Activated CD4-positive, alpha-beta T cell treated with anti-CD3 and anti-CD28 coated beads, Interleukin-2, Interleukin-6, amounts not matched to agents 100 ng/mL and 50 ng/mL, durations not matched to agents 16 hours and 8 hours (primary cell): ENCODE data around the gene RUBCNL.
"Not testable (repeated sequence)": the region's sequence is repeated elsewhere in the genome, so short reads cannot be mapped to it uniquely, and the experiment has no call there.

ENCODE experiments used
- DNase-seq: peaks from one replicate; pipeline ENCODE4 v3.0.0-alpha.2; 2020

Gene RUBCNL

GRCh38 chr13:46387064-46387851, at the start of gene RUBCNL:
Gene RUBCNL, minus strand, starts transcription at chr13:46387252. Its CDS starts 14,777 bp downstream, at chr13:46372475.
- DNase-seq = peak; percentile 41

GRCh38 chr13:46429558-46429957, 42.5 kb upstream of the RUBCNL start:
- not testable (repeated sequence) for DNase-seq

- no peak for DNase-seq
Observed at GRCh38 chr13:46405457-46405856, 18.4 kb upstream of the RUBCNL start.

GRCh38 chr13:46404733-46405100, 17.7 kb upstream of the RUBCNL start:
- no peak for DNase-seq

GRCh38 chr13:46403851-46404732, 17.0 kb upstream of the RUBCNL start:
- peak; percentile 28 for DNase-seq

- no peak for DNase-seq
Observed at GRCh38 chr13:46402178-46402577, 15.1 kb upstream of the RUBCNL start.

GRCh38 chr13:46401432-46401831, 14.4 kb upstream of the RUBCNL start:
- DNase-seq = no peak

- DNase-seq = no peak
Observed at GRCh38 chr13:46396341-46396740, 9.3 kb upstream of the RUBCNL start.

- peak; percentile 47 for DNase-seq
Observed at GRCh38 chr13:46392967-46393366, 5.9 kb upstream of the RUBCNL start.

GRCh38 chr13:46389457-46390451, 2.7 kb upstream of the RUBCNL start:
- DNase-seq = peak; percentile 26

- no peak for DNase-seq
Observed at GRCh38 chr13:46388846-46389245, 1.8 kb upstream of the RUBCNL start.

GRCh38 chr13:46388308-46388707, 1.3 kb upstream of the RUBCNL start:
- no peak for DNase-seq

- DNase-seq = no peak
Observed at GRCh38 chr13:46386392-46387063, 524 bp downstream of the RUBCNL start.

- DNase-seq = no peak
Observed at GRCh38 chr13:46385946-46386345, 1.1 kb downstream of the RUBCNL start.

GRCh38 chr13:46383383-46383782, 3.7 kb downstream of the RUBCNL start:
- no peak for DNase-seq

- no peak for DNase-seq
Observed at GRCh38 chr13:46382224-46382623, 4.8 kb downstream of the RUBCNL start.

- DNase-seq = no peak
Observed at GRCh38 chr13:46380242-46380641, 6.8 kb downstream of the RUBCNL start.

GRCh38 chr13:46379611-46380010, 7.4 kb downstream of the RUBCNL start:
- no peak for DNase-seq

GRCh38 chr13:46378411-46378810, 8.6 kb downstream of the RUBCNL start:
- no peak for DNase-seq

- DNase-seq = no peak
Observed at GRCh38 chr13:46377554-46377953, 9.5 kb downstream of the RUBCNL start.

- DNase-seq = no peak
Observed at GRCh38 chr13:46374710-46375109, 12.3 kb downstream of the RUBCNL start.

GRCh38 chr13:46373623-46374022, 13.4 kb downstream of the RUBCNL start:
- no peak for DNase-seq
